Activated T-helper 17 cell treated with anti-CD3 and anti-CD28 coated beads, Interleukin-2, amount 50 U/mL, for 72 hours (primary cell): ENCODE results near the gene SH3BGR. TPM values are rescaled to one million over a fixed set of nuclear protein-coding genes. Genes with fewer than 3 reads are reported as not detected.
"Not testable (repeated sequence)": the region's sequence is repeated elsewhere in the genome, so short reads cannot be mapped to it uniquely, and the experiment has no call there.

Experiments
- ATAC-seq: fragments of 150-1000 bp; cut with Tn5 transposase; replicated peaks from 2 replicates; pipeline ENCODE4 v1.10.0; 2021; ENCODE audit warnings: mild to moderate bottlenecking, moderate library complexity
- H3K27ac Mint-ChIP-seq: one replicate; pipeline ENCODE4 v1.8.0; 2022; ENCODE audit warnings: mixed read lengths
- H3K27me3 Mint-ChIP-seq: one replicate; pipeline ENCODE4 v1.8.0; 2022; ENCODE audit warnings: mixed read lengths
- H3K36me3 Mint-ChIP-seq: one replicate; pipeline ENCODE4 v1.8.0; 2022; ENCODE audit warnings: low read depth, mild to moderate bottlenecking, mixed read lengths
- H3K4me1 Mint-ChIP-seq: one replicate; pipeline ENCODE4 v1.8.0; 2022; ENCODE audit warnings: mixed read lengths
- H3K4me3 Mint-ChIP-seq: one replicate; pipeline ENCODE4 v1.8.0; 2022; ENCODE audit warnings: mild to moderate bottlenecking, mixed read lengths
- H3K9me3 Mint-ChIP-seq: one replicate; pipeline ENCODE4 v1.8.0; 2022; ENCODE audit warnings: mixed read lengths
- total RNA-seq, 2 donors: library from RNA; stranded (reverse); gene quantifications; one replicate each; pipeline ENCODE4 v1.2.3, GENCODE V29; 2022

Gene SH3BGR
- 1 to 10 TPM; 1.9 to 3.4 TPM for total RNA-seq

DNA sequence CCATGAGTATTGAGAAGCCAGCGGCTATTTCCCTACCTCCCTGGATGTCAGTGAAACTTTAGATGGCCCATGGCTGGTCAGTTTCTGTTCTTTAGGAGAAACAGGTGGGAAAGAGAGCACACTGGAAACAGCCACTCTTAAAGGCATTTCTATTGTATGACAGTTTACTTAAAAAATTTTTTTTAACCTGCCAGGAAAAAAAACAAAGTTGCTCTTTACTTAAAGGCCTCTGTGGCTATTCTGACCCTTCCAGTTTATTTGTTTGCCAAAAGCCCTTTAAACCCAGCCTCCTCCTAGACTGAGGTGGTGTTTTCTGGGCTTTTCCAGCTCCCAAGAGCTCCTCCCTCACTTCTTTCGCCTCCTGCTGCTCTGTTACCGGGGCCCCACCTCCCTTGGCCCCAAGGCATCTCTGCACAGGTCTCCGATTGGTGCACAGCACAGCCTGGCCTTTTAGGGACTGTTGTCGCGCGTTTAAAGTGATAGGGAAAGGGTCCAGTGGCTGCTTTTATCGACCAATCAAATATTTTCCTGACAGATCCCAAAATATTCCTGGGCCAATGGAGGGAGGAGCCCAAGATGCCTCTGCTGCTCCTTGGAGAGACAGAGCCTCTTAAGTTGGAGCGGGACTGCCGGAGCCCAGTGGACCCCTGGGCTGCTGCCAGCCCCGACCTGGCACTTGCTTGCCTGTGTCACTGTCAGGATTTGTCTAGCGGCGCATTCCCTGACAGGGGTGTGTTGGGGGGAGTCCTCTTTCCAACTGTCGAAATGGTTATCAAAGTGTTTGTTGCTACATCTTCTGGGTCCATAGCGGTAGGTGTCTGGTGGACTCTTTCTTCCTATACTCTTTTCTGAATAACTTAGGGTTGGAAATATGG, at the start of gene SH3BGR:
Gene SH3BGR (plus strand): TSS at position 639 of the 875 bp plus-strand sequence. CDS start 127 bp downstream, at position 766.
- Mint-ChIP-seq H3K27me3 (peaks cover 3% of the 10 kb centered on the region), H3K4me1 (no peaks in the 10 kb centered on the region), H3K9me3 (no peaks in the 10 kb centered on the region), H3K4me3 (no peak within 1 kb of the TSS), H3K36me3 (no peaks in the 10 kb centered on the region), H3K27ac (no peak within 1 kb of the TSS)
- no peak for ATAC-seq

GRCh38 chr21:39406065-39406464, 45.7 kb upstream of the SH3BGR start:
- Mint-ChIP-seq H3K4me3 (no peak overlapping the region), H3K9me3 (no peaks in the 10 kb centered on the region), H3K27me3 (no peaks in the 10 kb centered on the region), H3K27ac (no peak overlapping the region), H3K36me3 (peaks cover 27% of the 10 kb centered on the region), H3K4me1 (no peaks in the 10 kb centered on the region)
- ATAC-seq = no peak

DNA sequence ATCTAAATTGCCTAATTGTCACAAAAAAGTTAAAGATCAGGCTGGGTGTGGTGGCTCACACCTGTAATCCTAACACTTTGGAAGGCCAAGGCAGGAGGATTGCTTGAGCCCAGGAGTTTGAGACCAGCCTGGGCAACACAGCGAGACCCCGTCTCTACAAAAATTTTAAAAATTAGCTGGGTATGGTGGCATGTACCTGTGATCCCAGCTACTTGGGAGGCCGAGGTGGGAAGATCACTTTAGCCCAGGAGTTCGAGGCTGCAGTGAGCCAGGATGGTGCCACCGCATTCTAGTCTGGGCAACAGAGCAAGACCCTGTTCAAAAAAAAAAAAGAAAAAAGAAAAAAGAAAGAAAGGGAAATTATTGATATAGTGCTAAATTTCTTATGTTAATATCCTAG, 32.6 kb upstream of the SH3BGR start:
- not testable (repeated sequence) for H3K27me3 Mint-ChIP-seq, H3K4me3 Mint-ChIP-seq, H3K36me3 Mint-ChIP-seq, H3K4me1 Mint-ChIP-seq, H3K9me3 Mint-ChIP-seq, H3K27ac Mint-ChIP-seq, ATAC-seq

DNA sequence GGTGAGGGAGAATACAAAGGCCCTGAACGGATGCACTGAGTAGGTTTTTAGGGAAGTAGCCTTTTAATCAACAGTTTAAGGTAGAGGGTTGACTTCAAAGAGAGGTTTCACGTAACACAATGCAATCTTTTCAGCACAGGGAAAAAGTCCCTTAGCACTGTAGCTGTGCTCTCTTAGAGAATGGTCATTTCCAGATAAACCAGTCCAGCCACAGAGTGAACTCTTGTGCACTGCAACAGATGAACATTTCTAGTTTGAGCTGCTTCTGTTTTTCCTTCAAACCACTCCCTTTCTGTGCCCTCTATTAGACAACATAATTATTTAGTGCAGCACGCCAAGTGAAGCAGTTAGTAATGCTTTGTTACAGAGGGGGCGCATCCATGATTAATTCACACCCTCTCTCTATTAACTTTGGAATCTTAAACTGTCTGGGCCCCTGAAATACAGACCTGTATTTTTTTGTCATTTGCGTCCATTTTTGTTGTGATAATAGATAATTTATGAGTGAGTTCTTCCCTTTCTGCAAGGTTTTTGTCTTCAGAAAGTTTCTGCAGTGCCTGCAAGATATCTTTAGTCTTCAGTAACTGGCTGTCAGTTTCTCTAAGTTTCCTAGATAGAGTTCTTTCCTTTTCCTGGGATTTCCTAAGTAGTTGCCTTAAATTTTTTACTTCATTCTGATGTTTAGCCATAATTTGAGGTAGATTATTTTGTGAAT, 29.1 kb upstream of the SH3BGR start:
- Mint-ChIP-seq H3K27me3 (no peaks in the 10 kb centered on the region), H3K4me1 (no peaks in the 10 kb centered on the region), H3K27ac (no peak overlapping the region), H3K9me3 (no peaks in the 10 kb centered on the region), H3K36me3 (no peaks in the 10 kb centered on the region), H3K4me3 (no peak overlapping the region)
- no peak for ATAC-seq

- Mint-ChIP-seq H3K36me3 (no peaks in the 10 kb centered on the region), H3K9me3 (no peaks in the 10 kb centered on the region), H3K27ac (no peak overlapping the region), H3K4me1 (no peaks in the 10 kb centered on the region), H3K27me3 (peaks cover 9% of the 10 kb centered on the region), H3K4me3 (no peak overlapping the region)
- ATAC-seq = no peak
These were observed 22.3 kb upstream of the SH3BGR start for GRCh38 chr21:39429445-39429844.

DNA sequence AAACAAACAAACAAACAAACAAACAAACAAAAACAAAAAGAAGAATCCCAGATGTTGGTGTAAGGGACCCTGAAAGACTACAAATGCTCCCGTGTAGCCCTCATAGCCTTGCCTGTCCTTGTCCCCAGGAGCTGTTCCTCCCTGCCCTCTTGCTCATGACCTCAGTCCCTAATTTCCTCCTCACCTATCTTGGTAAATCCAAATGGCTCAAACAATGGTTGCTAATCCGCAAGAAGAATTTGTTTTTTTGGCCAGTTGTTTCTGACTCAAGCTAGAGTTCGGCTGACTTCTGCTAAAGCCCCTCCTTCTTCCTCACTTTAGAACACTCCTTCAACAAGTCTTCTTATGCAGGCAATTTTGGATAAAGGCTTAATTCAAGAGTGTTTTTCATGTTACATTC, 21.8 kb upstream of the SH3BGR start:
- no peaks in the 10 kb centered on the region for H3K4me1 Mint-ChIP-seq

DNA sequence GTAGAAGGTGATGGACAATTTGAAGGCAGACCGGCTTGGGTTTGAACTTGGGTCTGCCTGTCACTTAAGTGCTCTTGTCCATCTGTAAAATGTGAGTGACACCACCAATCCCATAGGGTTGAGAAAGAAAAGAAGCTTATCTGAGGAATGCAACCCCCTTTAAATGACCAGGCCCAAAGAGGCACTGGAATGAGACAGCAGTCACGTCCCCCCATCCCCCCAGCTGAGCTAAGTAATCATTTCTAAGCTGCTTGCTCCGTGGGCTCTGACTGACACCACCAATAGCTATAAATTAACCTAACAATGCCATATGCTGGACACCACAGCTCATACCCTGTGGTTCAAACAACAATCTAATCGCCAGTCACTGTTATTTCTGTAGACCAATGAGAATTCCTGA, 21.3 kb upstream of the SH3BGR start:
- H3K27me3 Mint-ChIP-seq = peaks cover 9% of the 10 kb centered on the region
- H3K4me3 Mint-ChIP-seq = no peak overlapping the region
- H3K4me1 Mint-ChIP-seq = no peaks in the 10 kb centered on the region
- H3K36me3 Mint-ChIP-seq = no peaks in the 10 kb centered on the region
- H3K9me3 Mint-ChIP-seq = no peaks in the 10 kb centered on the region
- H3K27ac Mint-ChIP-seq = no peak overlapping the region
- ATAC-seq = no peak

More for the DNA sequence above, 21.8 kb upstream of the SH3BGR start:
- no peak overlapping the region for H3K27ac Mint-ChIP-seq
- no peak overlapping the region for H3K4me3 Mint-ChIP-seq
- H3K27me3 Mint-ChIP-seq = peaks cover 9% of the 10 kb centered on the region
- H3K36me3 Mint-ChIP-seq = no peaks in the 10 kb centered on the region
- no peak for ATAC-seq
- no peaks in the 10 kb centered on the region for H3K9me3 Mint-ChIP-seq

DNA sequence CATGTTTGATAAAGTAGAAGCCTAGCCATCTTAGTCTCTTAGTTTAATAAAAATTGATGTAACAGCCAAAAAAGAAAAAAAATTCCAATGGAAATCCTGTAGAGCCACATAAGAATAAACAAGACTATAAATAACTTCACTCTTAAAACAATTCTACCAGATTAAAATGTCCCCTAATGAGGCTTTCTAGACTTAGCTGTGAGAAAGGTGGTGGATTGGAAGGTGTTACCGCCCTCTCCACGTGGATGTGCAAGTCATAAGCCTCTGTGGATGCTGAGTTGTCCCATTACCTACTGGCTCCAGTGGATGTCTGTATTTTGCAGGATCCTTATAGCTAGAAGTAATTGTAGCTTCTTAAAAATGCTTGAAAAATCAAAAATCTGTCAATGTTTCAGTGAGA, 20.8 kb upstream of the SH3BGR start:
- Mint-ChIP-seq H3K4me3 (no peak overlapping the region), H3K4me1 (no peaks in the 10 kb centered on the region), H3K9me3 (no peaks in the 10 kb centered on the region), H3K27ac (no peak overlapping the region), H3K27me3 (peaks cover 9% of the 10 kb centered on the region), H3K36me3 (no peaks in the 10 kb centered on the region)
- ATAC-seq = no peak

DNA sequence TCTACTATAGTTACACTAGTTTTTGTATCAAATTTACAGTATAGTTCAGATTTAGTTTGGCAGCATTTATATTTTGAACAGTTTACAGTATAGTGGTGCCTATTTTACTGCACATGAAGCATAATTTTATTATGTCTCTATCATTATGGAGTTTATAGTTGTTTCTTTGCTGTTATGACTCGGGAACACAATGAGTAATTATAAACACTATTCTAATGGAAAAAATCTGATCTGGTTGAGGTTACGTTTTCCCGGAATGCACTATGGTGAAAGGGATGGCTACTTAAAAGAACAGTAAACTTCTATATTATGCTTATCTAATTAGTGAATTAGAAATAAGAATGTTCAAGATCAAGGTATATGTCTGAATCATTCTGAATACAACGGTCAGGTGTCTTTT, 16.8 kb upstream of the SH3BGR start:
- no peaks in the 10 kb centered on the region for H3K4me1 Mint-ChIP-seq
- no peaks in the 10 kb centered on the region for H3K36me3 Mint-ChIP-seq
- no peak overlapping the region for H3K4me3 Mint-ChIP-seq
- no peaks in the 10 kb centered on the region for H3K9me3 Mint-ChIP-seq
- no peak overlapping the region for H3K27ac Mint-ChIP-seq
- peaks cover 28% of the 10 kb centered on the region for H3K27me3 Mint-ChIP-seq
- ATAC-seq = no peak

GRCh38 chr21:39439232-39439631, 12.5 kb upstream of the SH3BGR start:
- H3K4me1 Mint-ChIP-seq = no peaks in the 10 kb centered on the region
- peaks cover 35% of the 10 kb centered on the region for H3K27me3 Mint-ChIP-seq
- H3K27ac Mint-ChIP-seq = no peak overlapping the region
- H3K36me3 Mint-ChIP-seq = no peaks in the 10 kb centered on the region
- no peaks in the 10 kb centered on the region for H3K9me3 Mint-ChIP-seq
- no peak for ATAC-seq
- no peak overlapping the region for H3K4me3 Mint-ChIP-seq

DNA sequence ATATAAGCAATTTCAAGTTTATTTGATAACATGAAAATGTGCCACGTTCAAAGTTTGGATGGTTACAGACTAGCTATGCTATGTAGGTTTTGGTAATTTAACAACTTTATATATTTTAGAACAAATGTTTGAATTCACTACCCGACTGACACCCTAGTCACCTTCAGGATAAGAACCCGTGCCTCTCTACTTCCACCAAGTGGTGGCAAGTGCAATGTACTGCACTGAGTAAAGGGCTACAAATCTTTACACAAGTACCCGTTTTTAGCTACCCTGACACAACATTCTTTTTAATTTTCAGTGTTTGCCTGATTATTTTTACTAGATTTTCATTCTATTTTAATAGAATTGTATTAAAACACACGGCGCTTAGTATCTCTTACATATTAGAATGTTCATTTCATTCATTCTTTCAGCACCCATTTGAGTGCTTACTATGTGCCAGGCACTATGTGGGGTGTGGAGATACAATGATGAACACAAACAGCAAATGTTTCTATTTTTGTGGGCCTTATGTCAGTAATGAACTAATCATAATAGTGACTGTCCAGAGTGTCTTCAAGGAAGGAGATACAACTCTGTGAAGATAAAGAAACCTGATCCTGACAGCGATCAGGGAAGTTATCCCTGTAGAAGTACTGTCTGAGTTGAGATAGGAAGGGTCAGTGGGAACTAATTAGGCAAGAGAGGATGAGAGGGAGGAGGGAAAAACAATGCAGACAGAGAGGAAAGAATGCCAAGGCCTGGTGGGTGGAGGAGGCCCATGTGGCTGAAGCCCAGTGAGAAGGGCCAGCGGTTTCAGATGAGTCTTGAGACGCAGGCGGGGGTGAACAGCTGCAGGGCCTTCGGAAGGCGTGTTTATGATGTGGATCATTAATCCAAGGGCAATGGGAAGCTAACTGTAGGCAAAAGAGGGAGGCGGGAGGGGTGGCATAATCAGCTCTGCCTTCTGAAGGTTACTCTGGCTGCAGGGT, 10.0 kb upstream of the SH3BGR start:
- H3K9me3 Mint-ChIP-seq = no peaks in the 10 kb centered on the region
- H3K27ac Mint-ChIP-seq = no peak overlapping the region
- peaks cover 36% of the 10 kb centered on the region for H3K27me3 Mint-ChIP-seq
- peaks cover 8% of the 10 kb centered on the region for H3K4me1 Mint-ChIP-seq
- H3K4me3 Mint-ChIP-seq = no peak overlapping the region
- peaks cover 8% of the 10 kb centered on the region for H3K36me3 Mint-ChIP-seq
- no peak for ATAC-seq

DNA sequence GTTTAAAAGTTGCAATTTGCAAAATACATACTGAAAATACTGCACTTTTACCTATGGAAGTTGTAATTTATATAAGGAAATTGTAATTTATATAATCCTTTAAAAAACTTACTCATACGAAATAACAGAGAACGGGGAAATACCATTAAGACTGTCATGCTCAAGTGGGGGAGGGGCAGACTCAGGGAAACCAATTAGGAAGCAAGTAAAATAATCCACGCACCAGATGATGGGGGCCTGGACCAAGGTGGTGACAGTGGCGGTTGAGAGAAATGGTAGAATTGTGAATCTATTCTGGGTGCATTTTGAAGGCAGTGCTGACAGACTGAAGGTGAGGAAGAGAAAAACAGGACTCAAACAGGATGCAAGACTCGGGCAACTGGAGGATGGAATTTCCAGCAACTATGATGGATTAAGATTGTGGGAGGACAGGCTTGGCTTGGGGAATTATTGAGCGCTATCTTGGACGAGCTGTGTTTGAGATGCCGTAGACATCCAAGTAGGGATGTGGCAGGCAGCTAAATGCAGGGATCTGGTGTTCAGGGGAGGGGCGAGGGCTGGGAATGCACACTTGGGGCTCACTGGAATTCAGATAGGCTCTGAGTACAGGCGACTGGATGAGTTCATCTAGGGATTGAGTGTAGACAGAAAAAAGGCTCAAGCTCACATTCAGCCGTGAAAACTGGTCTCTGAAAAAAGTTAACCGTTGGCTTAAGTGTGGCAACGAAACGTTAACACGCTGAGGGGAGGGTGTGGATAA, 7.2 kb upstream of the SH3BGR start:
- H3K9me3 Mint-ChIP-seq = no peaks in the 10 kb centered on the region
- H3K27me3 Mint-ChIP-seq = peaks cover 24% of the 10 kb centered on the region
- peak overlapping the region; percentile 88 for H3K4me3 Mint-ChIP-seq
- H3K4me1 Mint-ChIP-seq = peaks cover 8% of the 10 kb centered on the region
- H3K27ac Mint-ChIP-seq = peak overlapping the region; percentile 93
- ATAC-seq = no peak
- H3K36me3 Mint-ChIP-seq = peaks cover 8% of the 10 kb centered on the region

DNA sequence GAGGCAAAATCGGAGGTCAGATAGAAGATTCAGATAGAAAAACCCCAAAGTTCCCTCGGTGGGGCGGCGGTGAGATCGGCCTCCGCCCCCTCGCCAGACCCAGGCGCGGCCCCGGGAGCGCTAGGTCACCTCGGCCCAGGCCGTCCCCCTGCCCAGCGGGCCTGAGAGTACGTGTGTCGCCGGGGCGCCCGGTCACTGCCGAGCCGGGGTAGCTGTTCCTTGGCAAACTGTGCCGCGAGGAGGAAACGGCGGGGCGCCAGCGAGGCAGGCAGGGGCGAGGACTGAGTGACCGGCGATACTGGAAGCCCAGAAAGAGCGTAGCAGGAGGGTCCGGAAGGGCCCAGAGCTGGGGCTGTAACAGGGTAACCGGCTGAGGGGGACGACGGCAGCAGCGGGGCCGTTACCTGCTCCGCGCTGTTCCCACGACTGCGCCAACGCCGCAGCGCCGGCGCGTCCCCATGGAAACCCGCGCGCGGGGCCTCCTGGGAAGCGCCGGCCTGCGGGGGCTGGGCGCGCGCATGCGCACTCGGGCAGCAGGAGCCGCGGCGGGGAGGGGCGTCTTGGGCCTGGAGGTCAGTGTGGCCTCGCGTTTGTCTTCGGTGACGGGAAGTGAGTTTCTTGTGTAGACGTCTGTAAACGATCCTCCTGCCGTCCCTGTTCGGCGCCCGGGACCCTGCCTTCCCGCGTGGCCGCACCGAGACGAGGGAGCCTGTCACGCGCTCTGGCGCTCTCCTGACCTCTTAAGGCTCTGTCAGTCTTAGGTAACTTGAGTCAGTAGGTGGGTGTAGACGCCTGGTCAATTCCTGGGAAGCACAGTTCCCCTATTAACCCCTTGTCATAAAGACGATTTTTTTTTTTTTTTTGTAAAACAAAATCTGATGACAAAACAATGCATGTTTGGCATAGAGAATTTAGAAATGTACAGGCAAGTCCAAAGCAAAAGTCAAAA, 6.2 kb upstream of the SH3BGR start, which contains the start of gene LCA5L:
Gene LCA5L (minus strand): TSS at position 458 of the 949 bp plus-strand sequence. CDS start 17,285 bp downstream, outside the sequence.
- Mint-ChIP-seq H3K27ac (peak within 1 kb of the TSS; percentile 93), H3K36me3 (peaks cover 8% of the 10 kb centered on the region), H3K27me3 (peaks cover 22% of the 10 kb centered on the region), H3K4me1 (peaks cover 8% of the 10 kb centered on the region), H3K9me3 (no peaks in the 10 kb centered on the region), H3K4me3 (peak within 1 kb of the TSS; percentile 88)
- ATAC-seq = peak; percentile 94
